Measurements from ENCODE around the gene AUTS2.
"Not testable (repeated sequence)": the region's sequence is repeated elsewhere in the genome, so short reads cannot be mapped to it uniquely, and the experiment has no call there.

The AUTS2 gene

DNA sequence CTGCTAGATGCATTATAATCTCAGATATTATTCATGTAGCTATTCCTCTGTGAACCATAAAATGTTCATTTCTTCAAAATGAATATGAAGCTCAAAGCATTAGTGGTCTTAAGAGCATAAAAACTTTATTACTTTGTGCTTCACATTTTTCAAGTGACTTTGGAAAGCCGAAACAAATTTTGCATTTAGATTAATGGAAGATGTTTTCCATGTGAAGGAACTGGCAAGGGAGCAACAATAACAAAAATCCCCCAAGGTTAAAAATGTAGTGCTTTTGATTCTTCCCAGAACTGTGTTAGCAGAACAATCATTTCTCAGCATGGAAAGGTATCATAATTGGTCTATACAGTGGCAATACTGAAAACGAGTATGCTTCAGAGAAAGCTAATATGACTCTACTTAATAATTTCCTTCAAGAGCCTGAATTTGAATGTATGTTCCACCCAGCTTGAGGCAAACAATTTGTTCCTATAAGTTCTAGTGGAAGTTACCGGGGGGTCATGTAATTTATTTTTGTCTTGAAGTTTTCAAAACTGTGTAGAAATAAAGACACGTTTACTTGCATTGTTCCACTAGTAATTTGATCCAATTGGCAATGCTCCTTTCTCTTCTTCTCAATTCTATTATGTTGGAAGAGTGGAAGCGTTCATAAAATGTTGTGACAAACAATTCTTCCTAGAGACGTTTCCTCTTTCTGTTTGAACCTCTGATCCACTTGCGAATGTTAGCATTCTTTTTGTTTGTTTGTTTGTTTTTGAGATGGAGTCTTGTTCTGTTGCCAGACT is 665.4 kb downstream of the AUTS2 start:
- TF ChIP-seq, protein P1, sequence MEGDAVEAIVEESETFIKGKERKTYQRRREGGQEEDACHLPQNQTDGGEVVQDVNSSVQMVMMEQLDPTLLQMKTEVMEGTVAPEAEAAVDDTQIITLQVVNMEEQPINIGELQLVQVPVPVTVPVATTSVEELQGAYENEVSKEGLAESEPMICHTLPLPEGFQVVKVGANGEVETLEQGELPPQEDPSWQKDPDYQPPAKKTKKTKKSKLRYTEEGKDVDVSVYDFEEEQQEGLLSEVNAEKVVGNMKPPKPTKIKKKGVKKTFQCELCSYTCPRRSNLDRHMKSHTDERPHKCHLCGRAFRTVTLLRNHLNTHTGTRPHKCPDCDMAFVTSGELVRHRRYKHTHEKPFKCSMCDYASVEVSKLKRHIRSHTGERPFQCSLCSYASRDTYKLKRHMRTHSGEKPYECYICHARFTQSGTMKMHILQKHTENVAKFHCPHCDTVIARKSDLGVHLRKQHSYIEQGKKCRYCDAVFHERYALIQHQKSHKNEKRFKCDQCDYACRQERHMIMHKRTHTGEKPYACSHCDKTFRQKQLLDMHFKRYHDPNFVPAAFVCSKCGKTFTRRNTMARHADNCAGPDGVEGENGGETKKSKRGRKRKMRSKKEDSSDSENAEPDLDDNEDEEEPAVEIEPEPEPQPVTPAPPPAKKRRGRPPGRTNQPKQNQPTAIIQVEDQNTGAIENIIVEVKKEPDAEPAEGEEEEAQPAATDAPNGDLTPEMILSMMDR (IDR thresholded peaks at IDR 0.05; ENCODE audit: low read depth, low read length, missing control alignments), result no peak
- DNase-seq (ENCODE audit: extremely low read depth, low read depth), result no peak

DNA sequence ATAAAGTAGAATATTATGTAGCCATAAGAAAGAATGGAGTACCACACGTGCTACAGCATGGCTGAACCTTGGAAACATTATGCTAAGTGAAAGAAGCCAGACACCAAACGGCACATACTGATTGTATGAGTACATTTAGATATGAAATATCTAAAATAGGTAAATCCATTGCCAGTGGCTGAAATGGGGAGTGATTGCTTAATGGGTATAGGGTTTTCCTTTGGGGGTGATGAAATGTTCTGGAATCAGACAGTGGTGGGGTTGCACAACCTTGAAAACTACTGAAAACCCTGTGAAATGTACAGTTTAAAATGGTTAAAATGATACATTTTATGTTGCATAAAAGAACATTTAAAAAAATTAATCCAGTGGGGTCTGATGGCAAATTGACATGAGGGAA is 667.9 kb downstream of the AUTS2 start:
- TF ChIP-seq, protein P1 (IDR thresholded peaks at IDR 0.05; ENCODE audit: low read depth, low read length, missing control alignments), result no peak
- H3K4me3 ChIP-seq (replicated peaks; ENCODE audit: low read depth, low read length), result no peak overlapping the region
- DNase-seq (ENCODE audit: extremely low read depth, low read depth), result no peak

More for the DNA sequence above, 665.4 kb downstream of the AUTS2 start:
- H3K4me3 ChIP-seq (replicated peaks; ENCODE audit: low read depth, low read length), result no peak overlapping the region

DNA sequence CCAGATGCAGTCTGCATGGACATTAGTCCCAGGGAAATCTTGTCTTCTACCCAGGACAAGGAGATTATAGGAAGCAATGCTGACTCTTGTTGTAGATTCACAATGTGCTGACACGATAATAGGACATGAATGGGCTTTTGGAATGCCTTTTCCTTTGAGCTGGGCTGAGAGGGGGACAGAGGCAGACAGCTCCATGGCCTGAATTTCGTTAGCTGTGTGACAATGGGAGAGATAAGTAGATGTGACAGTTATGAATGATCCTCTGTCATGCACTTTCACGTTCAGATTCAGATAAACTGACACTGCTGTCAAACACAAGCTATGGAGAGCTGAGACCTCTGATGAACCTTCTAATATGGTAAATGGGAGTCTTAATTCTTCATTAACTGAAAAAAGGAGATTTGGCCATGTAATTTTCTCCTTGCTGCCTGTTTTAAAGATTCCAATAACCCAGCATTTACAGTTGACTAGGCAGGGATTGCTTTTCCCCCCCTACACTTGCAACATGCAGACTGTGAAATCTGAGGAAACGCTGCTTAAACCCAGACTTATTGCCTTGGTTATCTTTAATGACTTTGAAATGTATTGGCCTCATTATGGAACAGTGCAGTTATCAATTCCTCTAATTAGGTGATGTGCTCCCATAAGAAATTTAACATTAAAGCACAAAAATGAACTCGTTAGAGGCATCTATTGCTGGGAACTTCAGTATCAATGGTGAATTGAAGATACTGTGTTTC is 669.3 kb downstream of the AUTS2 start:
- TF ChIP-seq, protein P1 (IDR thresholded peaks at IDR 0.05; ENCODE audit: low read depth, low read length, missing control alignments), result no peak
- no peak for DNase-seq (ENCODE audit: extremely low read depth, low read depth)
- H3K4me3 ChIP-seq (replicated peaks; ENCODE audit: low read depth, low read length), result no peak overlapping the region

DNA sequence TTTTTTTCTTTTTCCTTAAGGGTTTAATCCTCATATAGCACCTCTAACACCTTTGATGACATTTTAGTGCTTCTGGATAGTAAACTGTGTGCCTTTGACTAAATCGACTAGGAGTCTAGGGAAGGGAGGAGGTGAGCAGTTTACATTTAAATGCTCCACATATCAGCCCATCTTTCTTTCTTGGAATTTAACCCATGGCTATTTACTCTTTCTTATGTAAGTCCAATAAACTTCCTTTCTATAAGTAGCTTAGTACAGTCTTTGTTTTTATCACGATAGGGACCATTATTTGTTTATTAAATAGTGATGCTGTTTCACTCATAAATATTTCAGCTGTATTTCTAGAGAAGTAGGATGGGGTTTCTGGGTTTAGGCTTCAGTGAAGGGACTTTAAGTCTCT is 669.9 kb downstream of the AUTS2 start:
- TF ChIP-seq, protein P1 (IDR thresholded peaks at IDR 0.05; ENCODE audit: low read depth, low read length, missing control alignments), result no peak
- DNase-seq (ENCODE audit: extremely low read depth, low read depth), result no peak
- H3K4me3 ChIP-seq (replicated peaks; ENCODE audit: low read depth, low read length), result no peak overlapping the region

DNA sequence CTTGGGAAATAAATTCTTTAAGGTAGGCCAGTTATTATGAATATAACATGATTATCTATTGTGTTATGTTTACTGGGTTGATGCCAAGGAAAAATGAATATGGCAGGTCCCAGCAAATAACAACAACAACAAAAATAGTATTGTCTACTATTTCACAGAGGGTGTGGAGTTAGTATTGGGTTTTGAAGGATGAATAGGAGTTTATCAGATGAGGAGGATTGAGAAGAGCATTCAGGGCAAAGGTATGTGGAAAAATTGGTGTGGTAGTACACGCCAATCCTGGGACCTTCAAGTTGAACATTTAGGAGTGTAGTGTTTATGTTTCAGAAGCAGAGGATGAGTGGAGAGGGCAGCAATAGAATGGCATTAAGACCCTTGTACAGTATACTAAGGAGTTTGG is 671.9 kb downstream of the AUTS2 start:
- TF ChIP-seq, protein P1 (IDR thresholded peaks at IDR 0.05; ENCODE audit: low read depth, low read length, missing control alignments), result no peak
- no peak overlapping the region for H3K4me3 ChIP-seq (replicated peaks; ENCODE audit: low read depth, low read length)
- DNase-seq (ENCODE audit: extremely low read depth, low read depth), result no peak

DNA sequence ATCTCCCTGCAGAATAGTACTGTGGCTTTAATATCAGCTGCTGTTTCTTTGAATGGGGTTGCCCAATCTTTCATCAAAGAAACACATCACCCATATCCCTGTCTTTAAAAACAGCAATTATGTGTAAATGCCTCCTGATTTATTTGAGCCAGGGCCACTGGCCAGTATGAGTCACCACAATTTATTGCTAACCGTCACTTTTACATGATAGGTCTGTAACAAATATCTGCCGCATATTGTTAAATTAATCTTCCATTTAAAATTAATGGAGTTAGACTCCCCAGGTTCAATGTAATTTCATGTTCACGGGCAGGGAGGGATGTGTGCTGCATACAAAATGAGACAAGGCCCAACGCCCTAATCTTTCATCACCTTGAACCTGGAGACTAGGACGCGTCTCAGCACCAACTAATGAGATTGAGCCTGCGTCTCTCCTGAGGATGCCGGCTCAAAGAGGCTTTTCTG is 673.4 kb downstream of the AUTS2 start:
- no peak overlapping the region for H3K4me3 ChIP-seq (replicated peaks; ENCODE audit: low read depth, low read length)
- no peak for DNase-seq (ENCODE audit: extremely low read depth, low read depth)
- TF ChIP-seq, protein P1 (IDR thresholded peaks at IDR 0.05; ENCODE audit: low read depth, low read length, missing control alignments), result no peak

DNA sequence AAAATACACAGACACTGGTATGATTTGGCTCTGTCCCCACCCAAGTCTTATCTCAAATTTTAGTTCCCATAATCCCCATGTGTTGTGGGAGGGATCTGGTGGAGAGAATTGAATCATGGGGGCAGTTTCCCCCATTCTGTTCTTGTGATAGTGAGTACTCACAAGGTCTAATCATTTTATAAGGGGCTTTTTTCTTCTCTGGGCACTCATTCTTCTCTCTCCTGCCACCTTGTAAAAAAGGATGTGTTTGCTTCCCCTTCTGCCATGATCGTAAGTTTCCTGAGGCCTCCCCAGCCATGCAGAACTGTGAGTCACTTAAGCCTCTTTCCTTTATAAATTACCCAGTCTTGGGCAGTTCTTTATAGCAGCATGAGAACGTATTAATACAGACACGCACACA is 677.3 kb downstream of the AUTS2 start:
- DNase-seq (ENCODE audit: extremely low read depth, low read depth); H3K4me3 ChIP-seq (replicated peaks; ENCODE audit: low read depth, low read length): not testable (repeated sequence)

Measured in HFF-Myc (cell line).